GM13977 (cell line): ENCODE data around the gene LBHD1.
"Not testable (repeated sequence)": the region's sequence is repeated elsewhere in the genome, so short reads cannot be mapped to it uniquely, and the experiment has no call there.

Experiments used
- DNase-seq: peaks from one replicate; pipeline ENCODE4 v3.0.0; 2012; ENCODE audit warnings: low spot score
- CTCF ChIP-seq: IDR thresholded peaks from 2 replicates; pipeline ENCODE4 v1.5.1; 2012; ENCODE audit warnings: mild to moderate bottlenecking, control low read depth; ENCODE audit not compliant: insufficient read depth; ENCODE audit errors: extremely low read depth, missing control alignments
- in situ Hi-C: fragments of 300-500 bp; cut with MboI; formaldehyde crosslinking; loops from one replicate; pipeline ENCODE4 v1.12.0; 2022; ENCODE audit warnings: low sequenced_read_pairs, low pct_unique_long_range_greater_than_20kb, mixed read lengths, inconsistent platforms; ENCODE audit not compliant: unreplicated experiment

The LBHD1 gene

DNA sequence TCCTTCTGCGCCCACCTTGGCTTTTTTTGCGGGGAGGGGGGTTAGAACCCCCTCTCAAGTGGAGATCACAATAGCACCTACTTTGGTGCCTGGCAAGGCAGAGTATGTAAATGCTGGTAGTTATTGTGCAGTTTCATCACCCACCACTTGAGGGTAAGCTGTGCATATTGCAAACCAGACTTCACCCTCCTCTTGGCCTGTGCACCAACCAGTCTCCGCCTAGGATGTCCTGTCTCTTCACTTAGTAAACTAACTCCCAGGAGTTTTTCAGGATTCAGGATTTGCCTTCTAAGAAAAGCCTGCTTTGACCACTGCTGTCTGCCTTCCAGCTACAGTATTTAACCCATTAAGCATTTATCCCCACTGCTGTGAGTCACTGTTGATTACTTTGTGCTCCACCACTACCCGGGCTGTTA lies 8.8 kb upstream of the LBHD1 start:
- in situ Hi-C loops, result no loop called here
- peak; percentile 75 for DNase-seq
- peak; percentile 55 for TF ChIP-seq CTCF

DNA sequence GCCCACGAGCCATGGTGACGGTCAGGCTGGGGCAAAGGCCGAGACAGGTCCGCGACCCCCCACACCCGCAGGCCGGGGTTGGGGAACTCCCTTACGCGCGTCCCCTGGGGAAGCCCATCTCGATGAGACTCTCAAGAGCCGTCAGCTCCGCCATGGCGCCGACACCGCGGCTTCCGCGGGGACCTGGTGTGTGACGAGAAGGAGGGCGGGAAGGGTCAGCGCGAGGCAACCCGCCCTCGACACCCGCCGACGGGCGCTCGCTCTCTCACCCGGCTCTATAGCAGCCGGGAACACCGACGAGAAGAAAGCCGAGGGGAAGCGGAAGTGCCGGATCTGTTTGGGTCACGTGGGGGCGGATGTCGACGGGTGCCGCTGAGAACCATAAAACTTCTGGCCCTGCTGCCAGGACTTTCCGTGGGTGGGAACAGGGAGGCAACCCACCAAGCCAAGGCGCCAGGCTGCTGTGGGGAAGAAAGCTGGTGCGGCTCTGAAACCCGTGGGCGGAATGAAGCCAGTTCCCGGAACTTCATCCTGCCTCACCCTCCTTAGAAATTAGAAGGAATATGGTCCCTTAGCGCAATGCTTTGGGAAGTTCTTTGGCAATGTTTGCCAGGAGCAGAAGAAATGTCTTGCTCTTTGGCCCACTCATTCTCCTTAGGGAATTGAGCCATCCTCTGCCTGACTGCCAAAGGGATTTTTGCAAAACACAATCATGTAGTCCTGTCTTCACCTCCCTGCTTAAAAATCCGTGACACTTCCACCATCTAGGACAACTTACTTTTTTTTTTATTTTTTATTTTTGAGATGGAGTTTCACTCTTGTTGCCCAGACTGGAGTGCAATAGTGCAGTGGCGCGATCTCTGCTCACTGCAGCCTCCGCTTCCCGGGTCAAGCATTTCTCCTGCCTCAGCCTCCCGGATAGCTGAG lies 7.0 kb upstream of the LBHD1 start, which contains the start of gene UBXN1:
Gene UBXN1 (minus strand): TSS at position 304 of the 927 bp plus-strand sequence. CDS start 150 bp downstream, at position 154.
- in situ Hi-C loops, result no loop called here
- no peak for TF ChIP-seq CTCF
- DNase-seq, result peak; percentile 93

DNA sequence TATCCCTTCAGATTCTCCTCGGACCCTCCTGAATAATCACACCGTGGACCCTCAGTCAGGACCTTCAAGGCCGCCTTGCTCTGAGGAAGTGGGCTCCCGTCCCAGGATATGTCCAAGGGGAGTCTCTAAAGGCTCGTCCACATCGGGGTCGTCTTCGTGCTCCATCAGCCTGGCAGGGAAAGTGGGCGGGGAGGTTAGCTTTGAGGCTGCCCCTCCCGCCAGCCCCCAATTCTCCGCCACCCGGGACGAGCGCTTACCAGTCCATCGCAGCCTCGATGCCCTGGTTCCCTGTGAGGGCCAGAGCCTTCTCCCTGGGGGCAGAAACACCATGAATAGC lies 6.3 kb upstream of the LBHD1 start:
- no peak for DNase-seq
- in situ Hi-C loops, result no loop called here
- TF ChIP-seq CTCF, result no peak

DNA sequence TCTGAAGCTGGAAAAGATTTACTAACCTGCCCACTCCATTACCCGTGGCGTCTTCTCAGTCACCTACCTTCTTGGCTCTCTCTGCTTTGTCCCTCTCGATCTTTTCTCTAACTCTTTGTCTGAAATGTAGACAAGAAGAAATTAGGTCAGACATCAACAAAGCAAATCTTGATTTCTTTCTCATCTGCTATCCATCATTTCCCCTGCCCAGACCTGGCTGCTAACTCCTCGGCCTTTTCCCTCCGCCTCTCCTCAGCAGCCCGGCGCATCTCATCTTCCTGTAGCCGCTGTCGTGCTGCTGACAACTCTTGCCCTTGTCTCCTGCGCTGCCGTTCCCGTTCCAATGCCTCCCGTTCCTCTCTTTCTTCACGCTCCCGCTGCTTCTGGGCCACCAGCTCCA lies 5.6 kb upstream of the LBHD1 start:
- TF ChIP-seq CTCF, result no peak
- in situ Hi-C loops, result no loop called here
- DNase-seq, result no peak

DNA sequence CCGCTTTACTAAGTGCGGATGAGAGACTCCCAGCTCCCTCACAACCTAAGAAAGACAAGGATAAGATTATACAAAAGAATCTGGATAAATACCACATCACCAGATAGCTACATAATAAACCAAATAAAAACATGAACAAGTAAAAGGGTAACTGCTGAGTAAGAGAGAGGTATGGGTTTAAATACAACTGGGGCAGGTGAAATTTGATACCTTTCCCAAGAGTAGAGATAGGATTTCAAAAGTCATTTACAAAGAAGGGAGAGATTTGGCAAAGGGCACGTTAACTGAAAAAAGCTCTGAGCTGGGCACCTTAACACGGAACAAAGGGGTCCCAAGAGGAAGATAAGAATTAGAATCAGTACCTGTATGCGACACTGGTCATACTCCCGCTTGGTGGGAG lies 5.1 kb upstream of the LBHD1 start:
- in situ Hi-C loops, result no loop called here
- no peak for TF ChIP-seq CTCF
- DNase-seq, result no peak

- DNase-seq, result no peak
- in situ Hi-C loops, result no loop called here
- no peak for TF ChIP-seq CTCF
Observed at GRCh38 chr11:62676698-62677097, 4.6 kb upstream of the LBHD1 start.

- DNase-seq, in situ Hi-C loops: not testable (repeated sequence)
Observed at GRCh38 chr11:62675415-62675814, 3.3 kb upstream of the LBHD1 start.
